SH-SY5Y (cell line): ENCODE results near the gene MRPS16.

Experiments used
- GATA2 ChIP-seq: IDR thresholded peaks from 2 replicates; pipeline ENCODE4 v1.6.1; 2011; ENCODE audit warnings: mild to moderate bottlenecking, low read depth, low read length
- GATA3 ChIP-seq: IDR thresholded peaks from 2 replicates; pipeline ENCODE4 v1.6.1; 2011; ENCODE audit warnings: low read depth, mild to moderate bottlenecking, low read length, moderate library complexity

GRCh38 chr10:73218431-73219191 lies 33.8 kb downstream of the MRPS16 start:
- no peak for TF ChIP-seq GATA3
- TF ChIP-seq GATA2 = no peak
